Subcutaneous adipose tissue (tissue), 4 donors: ENCODE data around the gene YIPF4. TPM values are rescaled to one million over a fixed set of nuclear protein-coding genes. Genes with fewer than 3 reads are reported as not detected.

Experiments used
- CTCF ChIP-seq: fragments of 450-650 bp; IDR thresholded peaks from one replicate; pipeline ENCODE4 v1.5.1; 2016; ENCODE audit warnings: low read depth, mild to moderate bottlenecking, control low read depth, antibody characterized with exemption, moderate library complexity
- total RNA-seq, 4 donors: library from RNA; depleted of rRNA; stranded (reverse); fragments of >200 nt; gene quantifications; one replicate each; pipeline ENCODE4 v1.1.0, GENCODE V29; 2016

YIPF4 gene
- total RNA-seq, 4 donors from 2014 or later: 29.4 to 48.9 (median 32.1) TPM

- TF ChIP-seq CTCF: no peak
These were observed 15.6 kb upstream of the YIPF4 start for GRCh38 chr2:32262105-32262504.

GRCh38 chr2:32264422-32265105, 13.1 kb upstream of the YIPF4 start, which contains the start of gene NLRC4:
NLRC4 (minus strand) TSS chr2:32264886; CDS start chr2:32256775, 8,111 bp downstream.
- no peak for TF ChIP-seq CTCF

DNA sequence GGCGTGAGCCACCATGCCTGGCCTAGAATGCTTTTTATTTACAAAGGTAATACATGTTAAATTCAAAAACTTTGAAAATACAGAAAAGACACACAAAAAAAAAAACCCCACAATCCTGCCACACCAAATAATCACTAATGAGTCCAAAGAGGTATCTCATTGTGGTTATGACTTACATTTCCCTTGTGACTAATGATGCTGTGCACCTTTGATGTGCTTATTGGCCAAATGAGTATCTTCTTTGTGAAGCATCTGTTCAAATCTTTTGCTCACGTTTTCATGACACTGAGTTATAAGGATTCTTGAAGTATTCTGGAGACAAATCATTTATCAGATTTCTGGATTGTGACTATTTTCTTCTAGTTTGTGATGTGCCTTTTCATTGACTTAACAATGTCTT, 6.6 kb upstream of the YIPF4 start:
- no peak for TF ChIP-seq CTCF

- no peak for TF ChIP-seq CTCF
These were observed 5.4 kb upstream of the YIPF4 start for GRCh38 chr2:32272279-32272678.

- no peak for TF ChIP-seq CTCF
These were observed 3.4 kb upstream of the YIPF4 start for GRCh38 chr2:32274289-32274688.

DNA sequence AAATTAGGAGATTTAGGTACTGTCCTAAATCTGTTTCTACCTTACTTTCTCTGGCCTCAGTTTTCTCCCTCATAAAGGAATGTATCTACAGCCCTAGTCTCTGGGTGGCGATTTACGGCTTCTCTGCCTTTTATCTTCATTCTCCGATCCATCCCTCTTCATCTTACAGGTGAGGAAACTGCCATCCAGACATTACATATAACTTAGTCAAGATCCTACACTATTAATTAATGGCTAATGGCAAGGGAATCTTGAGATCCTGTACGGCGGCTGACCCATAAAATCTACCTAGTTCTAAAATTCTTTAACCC, 386 bp upstream of the YIPF4 start:
- TF ChIP-seq CTCF: no peak

DNA sequence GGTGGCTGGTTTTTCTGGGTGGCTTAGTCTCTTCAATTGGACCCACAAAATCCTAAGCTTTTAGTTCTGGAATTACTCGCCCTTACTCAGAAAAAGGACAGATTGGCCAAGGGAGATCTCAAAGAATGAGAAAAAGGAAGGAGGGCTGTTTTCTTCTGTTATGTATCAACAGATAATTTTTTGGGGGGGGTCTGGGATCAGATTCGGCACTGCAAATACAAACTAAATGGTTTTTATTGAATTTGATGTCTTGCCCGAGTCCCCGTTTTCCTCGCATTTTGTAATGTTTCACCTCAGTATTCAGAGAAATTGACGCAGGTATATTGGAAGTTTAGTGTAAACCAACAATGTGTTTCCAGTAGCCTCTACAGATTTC, 762 bp downstream of the YIPF4 start:
- no peak for TF ChIP-seq CTCF
